Stimulated activated naive CD4-positive, alpha-beta T cell (primary cell): Measurements from ENCODE around the gene LRRC4B.

Source experiments
- DNase-seq, 6 experiments: peaks; one replicate each; lab custom pipeline; 2025; lab: John Stamatoyannopoulos, UW

The LRRC4B gene

GRCh38 chr19:50573741-50574461 lies 5.7 kb upstream of the LRRC4B start:
- no peak for DNase-seq

- no peak for DNase-seq
Observed at GRCh38 chr19:50570997-50571396, 2.8 kb upstream of the LRRC4B start.

GRCh38 chr19:50569938-50570540 lies 1.8 kb upstream of the LRRC4B start:
- DNase-seq, result no peak

GRCh38 chr19:50568728-50569698 lies 778 bp upstream of the LRRC4B start:
- no peak for DNase-seq

- DNase-seq, result no peak
Observed at GRCh38 chr19:50567052-50567841, 988 bp downstream of the LRRC4B start.

- DNase-seq, result no peak
Observed at GRCh38 chr19:50565984-50566903, 2.0 kb downstream of the LRRC4B start.

- no peak for DNase-seq
Observed at GRCh38 chr19:50564229-50565105, 3.8 kb downstream of the LRRC4B start.

GRCh38 chr19:50563597-50563996 lies 4.6 kb downstream of the LRRC4B start:
- no peak for DNase-seq

GRCh38 chr19:50562996-50563395 lies 5.2 kb downstream of the LRRC4B start:
- DNase-seq, result no peak

GRCh38 chr19:50562329-50562728 lies 5.9 kb downstream of the LRRC4B start:
- DNase-seq, result no peak

- DNase-seq, result no peak
Observed at GRCh38 chr19:50559636-50560035, 8.6 kb downstream of the LRRC4B start.

- no peak for DNase-seq
Observed at GRCh38 chr19:50558449-50558848, 9.8 kb downstream of the LRRC4B start.

- no peak for DNase-seq
Observed at GRCh38 chr19:50558039-50558438, 10.2 kb downstream of the LRRC4B start.

GRCh38 chr19:50557009-50557613 lies 11.1 kb downstream of the LRRC4B start:
- no peak for DNase-seq

GRCh38 chr19:50556282-50557008 lies 11.8 kb downstream of the LRRC4B start:
- peak; percentile 33 to 75 (median 60) for DNase-seq

GRCh38 chr19:50555450-50556281 lies 12.6 kb downstream of the LRRC4B start:
- DNase-seq, result no peak

- DNase-seq, result no peak
Observed at GRCh38 chr19:50555033-50555432, 13.2 kb downstream of the LRRC4B start.

- no peak for DNase-seq
Observed at GRCh38 chr19:50554212-50554611, 14.0 kb downstream of the LRRC4B start.
